ENCODE measurements around the gene GNS. TPM values are rescaled to one million over a fixed set of nuclear protein-coding genes. Genes with fewer than 3 reads are reported as not detected.

GNS gene
- total RNA-seq, 2 experiments from 2014 or later = 8.7 to 10.0 TPM

GRCh38 chr12:64682572-64683277 is 76.5 kb downstream of the GNS start:
- Histone ChIP-seq H3K4me1 (ENCODE audit: insufficient read depth, low read length) (peaks cover 97% of the 10 kb centered on the region), H3K27me3 (ENCODE audit: control insufficient read depth in 1 of 2, insufficient read depth in 2 of 2, low read length in 2 of 2) (no peaks in the 10 kb centered on the region), H3K36me3 (ENCODE audit: insufficient read depth, low read length) (peaks cover 21% of the 10 kb centered on the region), H3K9me3 (ENCODE audit: control insufficient read depth in 1 of 2, insufficient read depth in 1 of 2, low read length in 2 of 2) (no peaks in the 10 kb centered on the region), H3K4me3 (ENCODE audit: low read length) (no peak overlapping the region), H3K27ac (ENCODE audit: low read depth in 1 of 2, low read length in 2 of 2) (peak overlapping the region; percentile 59 to 82)
- Mint-ChIP-seq H3K27ac (peak overlapping the region; percentile 98), H3K27me3 (no peaks in the 10 kb centered on the region), H3K4me3 (peak overlapping the region; percentile 80), H3K36me3 (ENCODE audit: low read depth) (peaks cover 58% of the 10 kb centered on the region), H3K9me3 (no peaks in the 10 kb centered on the region), H3K4me1 (ENCODE audit: low read depth) (peaks cover 85% of the 10 kb centered on the region)
- CTCF ChIA-PET = interaction anchor here (0.7 to 1.7 kb wide), 4 partner anchors 13 to 467 kb away, joined by 3 to 7 read pairs (median 4); no protein-coding TSS in a partner anchor
- POLR2A ChIA-PET = interaction anchor here (13.3 to 34.4 kb wide), 3 partner anchors 6 to 72 kb away, joined by 137 to 808 read pairs (median 808); partner anchors contain the start of gene RASSF3
- TF ChIP-seq, protein P1, sequence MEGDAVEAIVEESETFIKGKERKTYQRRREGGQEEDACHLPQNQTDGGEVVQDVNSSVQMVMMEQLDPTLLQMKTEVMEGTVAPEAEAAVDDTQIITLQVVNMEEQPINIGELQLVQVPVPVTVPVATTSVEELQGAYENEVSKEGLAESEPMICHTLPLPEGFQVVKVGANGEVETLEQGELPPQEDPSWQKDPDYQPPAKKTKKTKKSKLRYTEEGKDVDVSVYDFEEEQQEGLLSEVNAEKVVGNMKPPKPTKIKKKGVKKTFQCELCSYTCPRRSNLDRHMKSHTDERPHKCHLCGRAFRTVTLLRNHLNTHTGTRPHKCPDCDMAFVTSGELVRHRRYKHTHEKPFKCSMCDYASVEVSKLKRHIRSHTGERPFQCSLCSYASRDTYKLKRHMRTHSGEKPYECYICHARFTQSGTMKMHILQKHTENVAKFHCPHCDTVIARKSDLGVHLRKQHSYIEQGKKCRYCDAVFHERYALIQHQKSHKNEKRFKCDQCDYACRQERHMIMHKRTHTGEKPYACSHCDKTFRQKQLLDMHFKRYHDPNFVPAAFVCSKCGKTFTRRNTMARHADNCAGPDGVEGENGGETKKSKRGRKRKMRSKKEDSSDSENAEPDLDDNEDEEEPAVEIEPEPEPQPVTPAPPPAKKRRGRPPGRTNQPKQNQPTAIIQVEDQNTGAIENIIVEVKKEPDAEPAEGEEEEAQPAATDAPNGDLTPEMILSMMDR (IDR thresholded peaks at IDR 0.05) = no peak
- no peak for ATAC-seq (ENCODE audit: poor library complexity)
- no peak for DNase-seq
- intact Hi-C loops (cut with DNase I, micrococcal nuclease) = no loop called here

GRCh38 chr12:64681200-64682052 is 77.8 kb downstream of the GNS start:
- H3K4me1 ChIP-seq (ENCODE audit: insufficient read depth, low read length) = peaks cover 97% of the 10 kb centered on the region
- H3K9me3 ChIP-seq (ENCODE audit: control insufficient read depth in 1 of 2, insufficient read depth in 1 of 2, low read length in 2 of 2) = no peaks in the 10 kb centered on the region
- peaks cover 47% of the 10 kb centered on the region for H3K36me3 Mint-ChIP-seq (ENCODE audit: low read depth)
- intact Hi-C loops (cut with DNase I, micrococcal nuclease) = no loop called here
- peak overlapping the region; percentile 80 to 82 for H3K27ac ChIP-seq (ENCODE audit: low read depth in 1 of 2, low read length in 2 of 2)
- H3K4me1 Mint-ChIP-seq (ENCODE audit: low read depth) = peaks cover 92% of the 10 kb centered on the region
- H3K27ac Mint-ChIP-seq = peak overlapping the region; percentile 98
- ATAC-seq (ENCODE audit: poor library complexity) = peak; percentile 13
- H3K27me3 ChIP-seq (ENCODE audit: control insufficient read depth in 1 of 2, insufficient read depth in 2 of 2, low read length in 2 of 2) = no peaks in the 10 kb centered on the region
- H3K4me3 ChIP-seq (ENCODE audit: low read length) = no peak overlapping the region
- peak in 6 of 14 experiments; percentile 32 to 56 (median 49) for DNase-seq
- ChIA-PET CTCF (interaction anchor here (1.3 to 1.7 kb wide), 4 partner anchors 12 to 19 kb away, joined by 3 to 7 read pairs (median 4); no protein-coding TSS in a partner anchor), POLR2A (interaction anchor here (0.8 to 34.4 kb wide), 5 partner anchors 7 to 99 kb away, joined by 3 to 808 read pairs (median 137); partner anchors contain the start of gene RASSF3)
- H3K9me3 Mint-ChIP-seq = no peaks in the 10 kb centered on the region
- H3K27me3 Mint-ChIP-seq = no peaks in the 10 kb centered on the region
- H3K4me3 Mint-ChIP-seq = peak overlapping the region; percentile 68
- TF ChIP-seq, protein P1 (IDR thresholded peaks at IDR 0.05) = no peak
- peaks cover 11% of the 10 kb centered on the region for H3K36me3 ChIP-seq (ENCODE audit: insufficient read depth, low read length)

DNA sequence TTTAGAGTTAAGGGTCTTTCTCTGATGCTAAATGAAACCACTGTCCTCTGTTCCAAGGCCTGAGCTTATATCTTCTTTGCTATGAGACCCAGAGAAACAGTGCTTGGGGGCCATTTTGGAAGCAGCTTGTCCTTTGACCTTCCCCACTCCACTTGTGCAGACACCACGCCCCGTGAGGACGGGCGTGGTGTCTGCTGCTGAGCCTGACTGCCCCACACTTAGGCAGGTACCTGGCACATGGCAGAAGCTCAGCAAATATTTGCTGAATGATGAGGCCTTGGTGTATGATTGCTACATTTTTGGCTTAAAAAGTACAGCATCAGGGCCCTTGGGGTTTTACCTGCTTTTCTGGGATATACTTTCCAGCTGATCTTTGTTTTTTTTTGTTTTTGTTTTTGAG is 79.0 kb downstream of the GNS start:
- ChIA-PET CTCF (interaction anchor here (0.6 to 1.3 kb wide), 4 partner anchors 15 to 131 kb away, joined by 3 read pairs; no protein-coding TSS in a partner anchor), POLR2A (interaction anchor here (0.5 to 34.4 kb wide), 5 partner anchors 8 to 131 kb away, joined by 3 to 808 read pairs (median 137); partner anchors contain the start of gene RASSF3)
- Mint-ChIP-seq H3K27me3 (no peaks in the 10 kb centered on the region), H3K9me3 (no peaks in the 10 kb centered on the region), H3K4me3 (peak overlapping the region; percentile 59), H3K27ac (peak overlapping the region; percentile 98), H3K36me3 (ENCODE audit: low read depth) (peaks cover 40% of the 10 kb centered on the region), H3K4me1 (ENCODE audit: low read depth) (peaks cover 93% of the 10 kb centered on the region)
- Histone ChIP-seq H3K4me3 (ENCODE audit: low read length) (peak overlapping the region; percentile 19), H3K9me3 (ENCODE audit: control insufficient read depth in 1 of 2, insufficient read depth in 1 of 2, low read length in 2 of 2) (no peaks in the 10 kb centered on the region), H3K27ac (ENCODE audit: low read depth in 1 of 2, low read length in 2 of 2) (peak overlapping the region; percentile 80 to 91), H3K36me3 (ENCODE audit: insufficient read depth, low read length) (peaks cover 3% of the 10 kb centered on the region), H3K27me3 (ENCODE audit: control insufficient read depth in 1 of 2, insufficient read depth in 2 of 2, low read length in 2 of 2) (no peaks in the 10 kb centered on the region), H3K4me1 (ENCODE audit: insufficient read depth, low read length) (peaks cover 97% of the 10 kb centered on the region)
- TF ChIP-seq, protein P1 (IDR thresholded peaks at IDR 0.05) = no peak
- intact Hi-C loops (cut with DNase I, micrococcal nuclease) = no loop called here
- DNase-seq = peak in 2 of 14 experiments; percentile 29 to 49
- no peak for ATAC-seq (ENCODE audit: poor library complexity)

All from CD4-positive, alpha-beta T cell (primary cell).